Adrenal gland (tissue), 12 donors: ENCODE data around the gene ANKMY1. TPM values are rescaled to one million over a fixed set of nuclear protein-coding genes. Genes with fewer than 3 reads are reported as not detected.
A peak's percentile ranks its signal among the peaks of the same experiment; 100 is the strongest.

ENCODE experiments used
- DNase-seq, 7 donors: peaks; one replicate each; pipeline ENCODE4 v3.0.0-alpha.2; 2019 to 2020
- H3K27ac ChIP-seq, 5 donors: fragments of 200-600 bp; sonication (generic) in 4 of 5; 1 replicate in 3 of 5; 2 replicates in 2 of 5; pipeline versions ENCODE4 v1.5.1 to v1.8.0; 2016 to 2020; ENCODE audit warnings: mild to moderate bottlenecking in 1 of 5
- H3K27me3 ChIP-seq: fragments of 200-600 bp; 2 replicates; pipeline ENCODE4 v1.8.0; 2021
- H3K36me3 ChIP-seq, 2 donors: fragments of 200-600 bp; replicated peaks in 1 of 2; 1 replicate in 1 of 2; 2 replicates in 1 of 2; pipeline versions ENCODE4 v1.5.1 to v1.8.0; 2018 to 2022
- H3K4me1 ChIP-seq, 2 donors: fragments of 200-600 bp; replicated peaks in 1 of 2; 1 replicate in 1 of 2; 2 replicates in 1 of 2; pipeline versions ENCODE4 v1.5.1 to v1.8.0; 2018 to 2021
- H3K4me3 ChIP-seq, 4 donors: fragments of 200-600 bp; sonication (generic) in 3 of 4; one replicate each; pipeline ENCODE4 v1.5.1; 2016 to 2018
- H3K9me3 ChIP-seq, 3 donors: fragments of 200-600 bp; sonication (generic) in 1 of 3; replicated peaks in 1 of 3; 1 replicate in 2 of 3; 2 replicates in 1 of 3; pipeline versions ENCODE4 v1.5.1 to v1.8.0; 2016 to 2021
- POLR2A ChIP-seq, 2 donors: fragments of 450-650 bp; IDR thresholded peaks; one replicate each; pipeline ENCODE4 v1.6.1; 2017; ENCODE audit warnings: antibody characterized with exemption in 2 of 2, mild to moderate bottlenecking in 2 of 2, moderate library complexity in 1 of 2
- WGBS, 4 donors: extraction: QIAGEN DNeasy Blood & Tissue Kit in 2 of 4; methylation state at CpG; one replicate each; pipeline versions ENCODE4 v1.1.5 to v1.1.7; 2013 to 2017; 5-methylcytosine and 5-hydroxymethylcytosine counted together
- intact Hi-C, 2 donors: fragments of 100-400 bp; cut with DNase I; formaldehyde crosslinking; loops; one replicate each; pipeline versions ENCODE4 v1.14.1 to v1.15.0; 2022 to 2023
- polyA plus RNA-seq, 3 donors: library from polyadenylated mRNA; stranded (reverse); fragments of 200-250 nt in 2 of 3; fragments of 350-450 nt in 1 of 3; fragmentation: Illumina TruSeq in 1 of 3; extraction: RNeasy Lipid Tissue Mini Kit (QIAGEN cat#74804) in 1 of 3; gene quantifications; one replicate each; pipeline ENCODE4 v1.2.3, GENCODE V29; 2013 to 2014
- total RNA-seq, 9 donors: library from RNA; depleted of rRNA in 4 of 9; stranded (reverse); fragments of >200 nt in 4 of 9; fragments of 120-200 nt in 1 of 9; fragmentation: NEBNext Ultra II Directional in 1 of 9; extraction: Animal tissue kit (Norgen Biotek cat#: 25700) in 1 of 9; gene quantifications; one replicate each; pipeline versions ENCODE4 v1.1.0 to v1.2.4, GENCODE V29; 2013 to 2023
- TF ChIP-seq, protein P1 (sequence below), 6 experiments: fragments of 450-650 bp in 4 of 6; fragments of 200-600 bp in 2 of 6; sonication (generic) in 1 of 6; IDR thresholded peaks; 1 replicate in 5 of 6; 2 replicates in 1 of 6; pipeline versions ENCODE4 v1.5.1 to v1.8.0; 2016 to 2021; ENCODE audit warnings: antibody characterized with exemption in 6 of 6, mild to moderate bottlenecking in 2 of 6, moderate library complexity in 1 of 6
- donor health status: healthy with polysubstance abuse.
- donor health status: Bipolar disorder and iron deficiency.
- donor health status: DM: yes; HTN: yes; CAD: no.
- donor health status: DM: no; HTN: no; CAD: no.
- donor health status: DM: no; HTN: no; CAD: no.
- donor health status: DM: yes; HTN: yes; CAD: no.

Gene ANKMY1
- total and polyA plus RNA-seq, 12 donors: 7.2 to 31.7 (median 12.0) TPM

DNA sequence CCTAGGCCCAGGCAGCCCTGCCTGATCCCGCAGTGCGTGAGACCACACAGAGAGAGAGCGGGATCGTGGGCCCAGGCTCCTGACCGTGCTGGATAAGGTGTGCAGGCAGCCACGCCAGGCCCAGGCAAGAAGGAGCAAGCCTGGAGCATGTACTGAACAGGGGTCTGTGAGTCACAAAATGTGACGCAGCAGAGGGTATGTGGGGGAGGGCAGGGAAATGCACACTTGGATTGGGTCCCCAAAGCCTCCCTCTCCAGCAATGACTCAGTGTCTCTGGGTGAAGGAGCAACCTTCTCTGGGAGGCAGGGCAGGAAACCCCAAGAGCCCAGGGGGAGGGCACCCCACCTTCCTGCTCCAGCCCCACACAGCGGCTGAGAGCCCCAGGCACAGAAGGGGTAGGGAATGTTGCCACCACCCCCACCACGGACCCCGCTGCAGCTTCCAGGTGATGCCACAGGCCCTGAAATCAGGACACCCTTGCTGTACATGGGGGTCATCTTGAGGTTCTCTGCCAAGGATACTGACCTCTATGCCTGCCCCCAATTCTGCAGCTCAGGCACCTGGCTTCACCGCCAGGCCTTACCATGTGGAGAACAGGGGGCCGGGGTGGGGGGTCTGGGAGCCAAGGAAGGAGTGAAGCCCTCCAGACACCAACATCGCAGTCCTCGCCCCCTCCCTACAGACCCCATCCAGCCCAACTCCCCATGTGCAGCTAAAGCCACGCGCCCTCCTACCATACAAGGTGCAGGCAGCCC lies 123.6 kb downstream of the ANKMY1 start:
- TF ChIP-seq, protein P1, sequence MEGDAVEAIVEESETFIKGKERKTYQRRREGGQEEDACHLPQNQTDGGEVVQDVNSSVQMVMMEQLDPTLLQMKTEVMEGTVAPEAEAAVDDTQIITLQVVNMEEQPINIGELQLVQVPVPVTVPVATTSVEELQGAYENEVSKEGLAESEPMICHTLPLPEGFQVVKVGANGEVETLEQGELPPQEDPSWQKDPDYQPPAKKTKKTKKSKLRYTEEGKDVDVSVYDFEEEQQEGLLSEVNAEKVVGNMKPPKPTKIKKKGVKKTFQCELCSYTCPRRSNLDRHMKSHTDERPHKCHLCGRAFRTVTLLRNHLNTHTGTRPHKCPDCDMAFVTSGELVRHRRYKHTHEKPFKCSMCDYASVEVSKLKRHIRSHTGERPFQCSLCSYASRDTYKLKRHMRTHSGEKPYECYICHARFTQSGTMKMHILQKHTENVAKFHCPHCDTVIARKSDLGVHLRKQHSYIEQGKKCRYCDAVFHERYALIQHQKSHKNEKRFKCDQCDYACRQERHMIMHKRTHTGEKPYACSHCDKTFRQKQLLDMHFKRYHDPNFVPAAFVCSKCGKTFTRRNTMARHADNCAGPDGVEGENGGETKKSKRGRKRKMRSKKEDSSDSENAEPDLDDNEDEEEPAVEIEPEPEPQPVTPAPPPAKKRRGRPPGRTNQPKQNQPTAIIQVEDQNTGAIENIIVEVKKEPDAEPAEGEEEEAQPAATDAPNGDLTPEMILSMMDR (IDR thresholded peaks at IDR 0.05): no peak
- TF ChIP-seq POLR2A (IDR thresholded peaks at IDR 0.05): peak in 1 of 2 donors; percentile 63
- Histone ChIP-seq H3K36me3 (no peaks in the 10 kb centered on the region), H3K27me3 (no peaks in the 10 kb centered on the region), H3K9me3 (no peaks in the 10 kb centered on the region), H3K27ac (peak overlapping the region in 4 of 5 donors; percentile 81 to 100 (median 89)), H3K4me3 (peak overlapping the region in 2 of 4 donors; percentile 44 to 96), H3K4me1 (peaks cover 33 to 37% of the 10 kb centered on the region in 2 donors)
- WGBS, 4 donors: 73 to 87% (median 78%) methylated on average over 8 to 16 of the region's 16 CpGs
- peak; percentile 72 to 89 (median 86) for DNase-seq
- intact Hi-C loops: loop anchor here in 1 of 2 donors (5.0 kb wide), 1 partner anchor 47 kb away; no protein-coding TSS in a partner anchor

DNA sequence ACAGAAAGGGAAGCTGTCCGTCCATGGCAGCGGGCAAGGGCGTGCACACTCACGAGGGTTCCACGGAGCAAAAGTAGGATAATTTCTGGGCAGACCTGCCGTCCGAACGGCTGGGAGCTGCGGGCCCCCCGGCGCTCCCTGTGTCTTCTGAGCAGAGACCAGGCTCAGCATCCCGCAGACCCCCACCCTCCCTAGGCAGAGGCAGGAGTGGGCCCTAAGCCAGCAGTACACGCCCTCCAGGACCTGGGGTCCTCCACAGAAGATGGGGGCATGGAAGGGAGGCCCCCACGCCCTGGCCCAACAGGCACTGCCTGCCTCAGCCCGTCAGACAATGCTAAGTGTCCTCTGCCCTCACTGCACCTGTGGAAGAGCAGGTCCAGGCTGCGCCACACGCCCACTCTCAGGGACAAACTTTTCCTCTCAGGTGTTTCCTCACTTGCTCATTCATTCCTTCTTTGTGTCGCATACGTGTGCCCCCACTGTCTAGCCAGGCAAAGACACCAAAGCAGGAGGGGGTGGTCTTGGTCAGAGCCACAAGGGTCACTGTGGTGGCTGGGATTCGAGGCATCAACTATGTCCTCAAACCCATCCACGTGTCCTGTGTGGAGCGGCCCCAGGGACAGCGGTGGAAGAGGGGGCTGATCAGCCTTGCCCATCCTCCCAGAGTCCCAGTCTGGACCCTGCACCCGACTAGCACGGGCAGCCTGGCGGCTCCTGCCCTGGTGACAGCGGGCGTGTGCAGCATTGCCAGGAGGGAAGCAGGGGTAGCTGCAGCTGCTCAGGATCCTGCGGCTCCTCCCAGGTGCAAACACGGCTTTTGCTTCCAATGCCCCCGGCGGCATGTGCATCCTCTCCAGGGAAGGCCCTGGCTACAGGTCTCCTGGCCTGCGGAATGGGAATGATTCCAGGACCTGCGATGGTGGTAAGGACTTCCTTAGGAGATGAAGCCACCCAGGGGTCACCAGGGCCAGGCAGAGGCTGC lies 124.7 kb downstream of the ANKMY1 start:
- TF ChIP-seq, protein P1 (IDR thresholded peaks at IDR 0.05): no peak
- no peak for TF ChIP-seq POLR2A (IDR thresholded peaks at IDR 0.05)
- Histone ChIP-seq H3K9me3 (no peaks in the 10 kb centered on the region), H3K27me3 (no peaks in the 10 kb centered on the region), H3K36me3 (no peaks in the 10 kb centered on the region), H3K4me1 (peaks cover 26 to 30% of the 10 kb centered on the region in 2 donors), H3K27ac (peak overlapping the region in 3 of 5 donors; percentile 24 to 100 (median 87)), H3K4me3 (no peak overlapping the region)
- intact Hi-C loops: loop anchor here in 1 of 2 donors (5.0 kb wide), 1 partner anchor 46 kb away; no protein-coding TSS in a partner anchor
- WGBS, 4 donors: 72 to 91% (median 88%) methylated on average over 14 to 34 of the region's 34 CpGs
- DNase-seq: peak; percentile 1 to 51 (median 27)

DNA sequence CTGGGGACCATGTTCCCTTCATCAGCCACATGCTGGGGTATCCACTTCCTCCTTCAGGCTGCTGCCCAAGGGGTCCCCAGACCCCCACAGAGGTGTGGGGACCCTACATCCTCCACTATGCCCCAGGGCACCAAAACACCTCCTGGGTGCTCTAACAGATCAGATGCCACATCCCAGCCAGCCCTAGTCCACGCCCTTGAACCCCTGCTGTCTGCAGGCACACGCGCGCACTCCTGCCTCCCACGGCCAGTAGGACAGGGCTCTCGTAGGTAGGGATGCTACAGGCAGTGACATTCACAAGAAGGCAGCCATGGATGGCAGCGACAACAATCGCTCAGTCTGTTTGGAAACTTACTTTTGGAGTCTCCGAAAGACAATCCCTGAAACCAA lies 125.4 kb downstream of the ANKMY1 start:
- Histone ChIP-seq H3K36me3 (no peaks in the 10 kb centered on the region), H3K27ac (no peak overlapping the region), H3K4me1 (peaks cover 19 to 23% of the 10 kb centered on the region in 2 donors), H3K4me3 (no peak overlapping the region), H3K27me3 (no peaks in the 10 kb centered on the region), H3K9me3 (no peaks in the 10 kb centered on the region)
- TF ChIP-seq, protein P1 (IDR thresholded peaks at IDR 0.05): no peak
- no peak for TF ChIP-seq POLR2A (IDR thresholded peaks at IDR 0.05)
- intact Hi-C loops: loop anchor here in 1 of 2 donors (5.0 kb wide), 1 partner anchor 45 kb away; no protein-coding TSS in a partner anchor
- peak in 4 of 7 donors; percentile 0 to 20 (median 14) for DNase-seq
- WGBS, 4 donors: 86 to 92% (median 90%) methylated on average over 9 of the region's 9 CpGs
